ENCODE measurements around the gene TRIM33.

Gene TRIM33

DNA sequence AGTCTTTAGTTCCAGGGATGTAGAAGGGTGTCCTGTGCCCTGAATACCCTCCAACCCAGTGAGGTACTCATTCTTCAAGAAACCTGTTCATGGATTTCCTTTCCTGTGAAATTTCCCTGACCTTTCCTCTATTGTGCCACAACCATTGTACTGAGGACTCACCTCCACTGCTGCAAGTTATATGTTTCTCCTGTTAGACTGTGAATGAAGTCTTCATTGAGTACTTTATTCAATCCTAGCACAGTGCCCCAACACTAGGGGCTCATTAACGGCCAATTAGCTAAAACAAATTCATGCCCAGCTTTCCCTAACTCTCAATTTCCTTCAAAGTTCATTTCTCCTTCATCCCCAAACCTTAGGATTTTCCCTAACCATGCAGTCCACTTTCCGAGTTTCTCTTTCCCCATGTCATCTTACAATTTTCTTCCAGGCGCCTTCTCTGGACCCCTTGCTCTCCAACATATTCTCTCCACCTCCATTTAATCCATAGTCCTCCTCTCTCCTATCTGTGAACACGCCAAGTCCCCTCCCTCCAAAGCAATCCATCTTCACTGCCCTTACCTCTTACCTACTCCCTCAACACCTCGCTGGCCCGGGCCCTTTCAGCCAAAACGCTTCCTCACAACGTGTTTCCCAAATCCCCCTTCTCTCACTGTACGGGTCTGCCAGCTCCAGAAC is 1.3 kb downstream of the TRIM33 start:
- H3K36me3 Mint-ChIP-seq (ENCODE audit: low read depth): peaks cover 23% of the 10 kb centered on the region

DNA sequence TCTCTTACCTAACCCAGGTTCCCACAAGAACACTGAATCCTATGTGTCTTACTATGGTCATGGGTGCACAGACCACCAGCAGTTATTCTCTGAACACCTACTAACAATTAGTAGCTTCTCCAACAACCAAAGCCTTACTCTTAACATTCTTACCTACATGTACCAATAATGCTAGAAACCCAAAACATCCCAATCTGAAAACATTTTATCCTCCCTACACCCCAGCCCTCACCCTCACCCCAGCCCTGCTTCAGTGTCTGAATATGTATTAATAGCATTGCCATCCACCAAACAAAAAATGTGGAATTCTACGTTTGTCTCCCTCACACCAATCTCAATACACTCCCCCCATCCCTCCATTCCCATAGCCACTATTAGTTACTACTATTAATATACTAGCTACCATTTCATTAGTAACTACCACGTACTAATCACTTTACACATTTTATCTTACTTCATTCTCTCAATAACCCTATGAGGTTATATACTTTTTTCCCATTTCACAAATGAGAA is 2.6 kb downstream of the TRIM33 start:
- TF ChIP-seq, protein P1, sequence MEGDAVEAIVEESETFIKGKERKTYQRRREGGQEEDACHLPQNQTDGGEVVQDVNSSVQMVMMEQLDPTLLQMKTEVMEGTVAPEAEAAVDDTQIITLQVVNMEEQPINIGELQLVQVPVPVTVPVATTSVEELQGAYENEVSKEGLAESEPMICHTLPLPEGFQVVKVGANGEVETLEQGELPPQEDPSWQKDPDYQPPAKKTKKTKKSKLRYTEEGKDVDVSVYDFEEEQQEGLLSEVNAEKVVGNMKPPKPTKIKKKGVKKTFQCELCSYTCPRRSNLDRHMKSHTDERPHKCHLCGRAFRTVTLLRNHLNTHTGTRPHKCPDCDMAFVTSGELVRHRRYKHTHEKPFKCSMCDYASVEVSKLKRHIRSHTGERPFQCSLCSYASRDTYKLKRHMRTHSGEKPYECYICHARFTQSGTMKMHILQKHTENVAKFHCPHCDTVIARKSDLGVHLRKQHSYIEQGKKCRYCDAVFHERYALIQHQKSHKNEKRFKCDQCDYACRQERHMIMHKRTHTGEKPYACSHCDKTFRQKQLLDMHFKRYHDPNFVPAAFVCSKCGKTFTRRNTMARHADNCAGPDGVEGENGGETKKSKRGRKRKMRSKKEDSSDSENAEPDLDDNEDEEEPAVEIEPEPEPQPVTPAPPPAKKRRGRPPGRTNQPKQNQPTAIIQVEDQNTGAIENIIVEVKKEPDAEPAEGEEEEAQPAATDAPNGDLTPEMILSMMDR (IDR thresholded peaks at IDR 0.05): no peak
- Mint-ChIP-seq H3K4me1 (peaks cover 53% of the 10 kb centered on the region), H3K9me3 (no peaks in the 10 kb centered on the region), H3K36me3 (ENCODE audit: low read depth) (peaks cover 34% of the 10 kb centered on the region), H3K4me3 (peak overlapping the region; percentile 94), H3K27me3 (ENCODE audit: low read depth, poor library complexity) (peaks cover 7% of the 10 kb centered on the region), H3K27ac (no peak overlapping the region)
- DNase-seq: no peak

More for the DNA sequence above, 1.3 kb downstream of the TRIM33 start:
- TF ChIP-seq, protein P1 (IDR thresholded peaks at IDR 0.05): no peak
- Mint-ChIP-seq H3K4me3 (peak overlapping the region; percentile 94), H3K4me1 (peaks cover 53% of the 10 kb centered on the region), H3K27me3 (ENCODE audit: low read depth, poor library complexity) (peaks cover 15% of the 10 kb centered on the region), H3K27ac (peak overlapping the region; percentile 44), H3K9me3 (no peaks in the 10 kb centered on the region)
- DNase-seq: no peak

DNA sequence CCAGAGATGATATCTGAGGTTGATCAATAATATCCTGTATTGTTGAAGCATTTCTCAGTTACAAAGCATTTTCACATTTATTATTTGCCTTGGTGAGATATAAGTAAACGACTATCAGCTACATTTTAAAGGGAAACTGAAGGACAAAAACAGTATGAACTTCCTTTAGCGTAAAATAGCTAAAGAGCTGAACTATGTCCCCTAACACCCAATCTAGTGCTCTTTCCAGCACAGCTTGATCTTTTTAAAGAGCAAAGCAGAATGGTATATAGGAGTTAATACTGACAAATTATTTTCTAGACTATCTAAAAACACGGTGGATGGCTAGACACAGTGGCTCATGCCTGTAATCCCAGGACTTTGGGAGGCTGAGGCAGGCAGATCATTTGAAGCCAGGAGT is 3.5 kb downstream of the TRIM33 start:
- Mint-ChIP-seq H3K9me3 (no peaks in the 10 kb centered on the region), H3K4me3 (peak overlapping the region; percentile 94), H3K27me3 (ENCODE audit: low read depth, poor library complexity) (no peaks in the 10 kb centered on the region), H3K27ac (peak overlapping the region; percentile 31), H3K4me1 (peaks cover 47% of the 10 kb centered on the region), H3K36me3 (ENCODE audit: low read depth) (peaks cover 43% of the 10 kb centered on the region)
- TF ChIP-seq, protein P1 (IDR thresholded peaks at IDR 0.05): no peak
- DNase-seq: no peak

DNA sequence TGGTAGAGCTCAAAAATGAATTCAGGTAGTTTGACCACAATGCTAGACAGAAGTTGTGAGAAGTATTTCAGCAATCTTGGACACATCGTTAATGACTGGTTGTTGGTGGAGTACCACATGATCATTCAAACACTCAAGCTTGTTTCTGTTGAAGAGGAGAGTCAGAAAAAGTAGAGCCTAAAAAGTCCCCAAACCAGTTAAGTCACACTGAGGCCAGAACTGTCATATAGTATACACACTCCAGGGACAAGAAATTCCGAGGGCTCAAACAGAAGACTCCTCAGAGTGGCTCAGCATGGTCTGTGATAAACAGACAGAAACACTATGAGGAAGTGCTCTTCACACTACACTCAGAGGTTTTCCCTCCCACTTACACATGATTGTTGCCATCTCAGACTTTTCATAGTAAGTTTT is 5.8 kb downstream of the TRIM33 start:
- no peaks in the 10 kb centered on the region for H3K27me3 Mint-ChIP-seq (ENCODE audit: low read depth, poor library complexity)
- H3K4me3 Mint-ChIP-seq: no peak overlapping the region
- no peak for DNase-seq
- TF ChIP-seq, protein P1 (IDR thresholded peaks at IDR 0.05): no peak
- H3K36me3 Mint-ChIP-seq (ENCODE audit: low read depth): peaks cover 58% of the 10 kb centered on the region
- H3K4me1 Mint-ChIP-seq: peaks cover 36% of the 10 kb centered on the region
- no peak overlapping the region for H3K27ac Mint-ChIP-seq
- no peaks in the 10 kb centered on the region for H3K9me3 Mint-ChIP-seq

DNA sequence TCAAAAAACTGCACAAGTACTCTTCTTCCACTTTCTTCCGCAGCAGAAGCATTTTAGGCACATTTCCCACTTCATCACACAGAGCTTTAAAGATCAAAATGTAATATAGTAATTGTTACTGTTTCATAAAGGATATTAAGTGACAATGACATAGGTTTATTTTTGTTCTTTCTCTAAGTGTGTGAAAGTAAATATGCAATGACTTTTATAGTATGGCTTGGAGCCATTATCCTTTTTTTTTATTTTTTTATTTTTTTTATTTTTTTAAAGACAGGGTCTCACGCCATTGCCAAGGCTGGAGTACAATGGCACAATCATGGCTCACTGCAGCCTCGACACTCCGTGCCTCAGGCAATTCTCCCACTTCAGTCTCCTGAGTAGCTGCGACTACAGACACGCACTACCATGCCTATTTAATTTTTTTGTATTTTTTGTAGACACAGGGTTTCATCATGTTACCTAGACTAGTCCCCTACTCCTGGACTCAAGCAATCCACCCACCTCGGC is 7.0 kb downstream of the TRIM33 start:
- no peak for DNase-seq
- no peak overlapping the region for H3K27ac Mint-ChIP-seq
- H3K4me3 Mint-ChIP-seq: no peak overlapping the region
- H3K4me1 Mint-ChIP-seq: peaks cover 24% of the 10 kb centered on the region
- no peaks in the 10 kb centered on the region for H3K27me3 Mint-ChIP-seq (ENCODE audit: low read depth, poor library complexity)
- TF ChIP-seq, protein P1 (IDR thresholded peaks at IDR 0.05): no peak
- H3K9me3 Mint-ChIP-seq: peaks cover 9% of the 10 kb centered on the region
- peaks cover 66% of the 10 kb centered on the region for H3K36me3 Mint-ChIP-seq (ENCODE audit: low read depth)

DNA sequence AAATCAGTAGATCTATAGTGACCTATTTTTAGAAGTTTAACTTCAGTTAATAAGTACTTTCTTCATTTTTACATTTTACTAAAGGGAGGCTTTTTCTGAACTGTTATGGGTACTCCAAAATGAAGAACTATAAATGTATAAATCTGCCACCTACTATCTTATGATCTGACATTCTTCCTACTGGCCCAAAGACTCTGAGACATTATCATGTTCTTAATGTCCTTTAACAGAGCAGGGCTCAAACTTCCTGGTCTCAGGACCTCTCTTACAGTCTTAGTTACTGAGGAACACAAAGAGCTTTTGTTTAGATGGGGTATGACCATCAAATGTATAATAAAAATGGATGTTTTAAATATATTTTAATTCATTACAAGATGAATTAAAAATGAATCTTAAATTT is 8.9 kb downstream of the TRIM33 start:
- no peak overlapping the region for H3K4me3 Mint-ChIP-seq

More for the DNA sequence above, 8.9 kb downstream of the TRIM33 start:
- Mint-ChIP-seq H3K27ac (no peak overlapping the region), H3K27me3 (ENCODE audit: low read depth, poor library complexity) (no peaks in the 10 kb centered on the region), H3K9me3 (peaks cover 19% of the 10 kb centered on the region), H3K4me1 (peaks cover 5% of the 10 kb centered on the region), H3K36me3 (ENCODE audit: low read depth) (peaks cover 81% of the 10 kb centered on the region)
- DNase-seq: no peak
- TF ChIP-seq, protein P1 (IDR thresholded peaks at IDR 0.05): no peak

Measured in nephron progenitor cell (in vitro differentiated cells).